ENCODE measurements around the gene PLSCR2. TPM values are rescaled to one million over a fixed set of nuclear protein-coding genes. Genes with fewer than 3 reads are reported as not detected.
"Not testable (repeated sequence)": the region's sequence is repeated elsewhere in the genome, so short reads cannot be mapped to it uniquely, and the experiment has no call there.

The PLSCR2 gene
- polyA plus RNA-seq, 2 donors: not detected

- Histone ChIP-seq H3K27ac (ENCODE audit: low read depth in 2 of 2, low read length in 1 of 2) (peak overlapping the region; percentile 40 to 67), H3K4me3 (ENCODE audit: low read depth in 1 of 2, low read length in 2 of 2) (no peak overlapping the region), H3K36me3 (ENCODE audit: control insufficient read depth in 2 of 2, insufficient read depth in 2 of 2, low read length in 1 of 2) (no peaks in the 10 kb centered on the region), H3K4me1 (ENCODE audit: control insufficient read depth in 2 of 2, insufficient read depth in 2 of 2, low read length in 1 of 2) (peaks cover 0 to 4% of the 10 kb centered on the region in 2 donors), H3K9me3 (ENCODE audit: control insufficient read depth in 2 of 2, insufficient read depth in 1 of 2, low read depth in 1 of 2, low read length in 1 of 2) (no peaks in the 10 kb centered on the region), H3K27me3 (ENCODE audit: control insufficient read depth in 1 of 2, insufficient read depth in 2 of 2, low read length in 2 of 2) (no peaks in the 10 kb centered on the region)
- 66 to 73% methylated on average over 1 of the region's 1 CpG for WGBS, 2 donors
These were observed 33.6 kb upstream of the PLSCR2 start for GRCh38 chr3:146502887-146503460.

- no peak overlapping the region for H3K27ac ChIP-seq (ENCODE audit: low read depth in 2 of 2, low read length in 1 of 2)
- peaks cover 0 to 4% of the 10 kb centered on the region in 2 donors for H3K4me1 ChIP-seq (ENCODE audit: control insufficient read depth in 2 of 2, insufficient read depth in 2 of 2, low read length in 1 of 2)
- no peak overlapping the region for H3K4me3 ChIP-seq (ENCODE audit: low read depth in 1 of 2, low read length in 2 of 2)
- H3K27me3 ChIP-seq (ENCODE audit: control insufficient read depth in 1 of 2, insufficient read depth in 2 of 2, low read length in 2 of 2): no peaks in the 10 kb centered on the region
- H3K9me3 ChIP-seq (ENCODE audit: control insufficient read depth in 2 of 2, insufficient read depth in 1 of 2, low read depth in 1 of 2, low read length in 1 of 2): peaks cover 0 to 3% of the 10 kb centered on the region in 2 donors
- H3K36me3 ChIP-seq (ENCODE audit: control insufficient read depth in 2 of 2, insufficient read depth in 2 of 2, low read length in 1 of 2): no peaks in the 10 kb centered on the region
These were observed 32.4 kb upstream of the PLSCR2 start for GRCh38 chr3:146501752-146502151.

GRCh38 chr3:146499701-146500100, 30.3 kb upstream of the PLSCR2 start:
- peaks cover 0 to 4% of the 10 kb centered on the region in 2 donors for H3K4me1 ChIP-seq (ENCODE audit: control insufficient read depth in 2 of 2, insufficient read depth in 2 of 2, low read length in 1 of 2)
- peaks cover 0 to 3% of the 10 kb centered on the region in 2 donors for H3K9me3 ChIP-seq (ENCODE audit: control insufficient read depth in 2 of 2, insufficient read depth in 1 of 2, low read depth in 1 of 2, low read length in 1 of 2)
- WGBS, 2 donors: 77 to 80% methylated on average over 1 of the region's 1 CpG
- no peaks in the 10 kb centered on the region for H3K27me3 ChIP-seq (ENCODE audit: control insufficient read depth in 1 of 2, insufficient read depth in 2 of 2, low read length in 2 of 2)
- H3K4me3 ChIP-seq (ENCODE audit: low read depth in 1 of 2, low read length in 2 of 2): no peak overlapping the region
- no peaks in the 10 kb centered on the region for H3K36me3 ChIP-seq (ENCODE audit: control insufficient read depth in 2 of 2, insufficient read depth in 2 of 2, low read length in 1 of 2)
- no peak overlapping the region for H3K27ac ChIP-seq (ENCODE audit: low read depth in 2 of 2, low read length in 1 of 2)

- H3K4me3 ChIP-seq (ENCODE audit: low read depth in 1 of 2, low read length in 2 of 2): no peak overlapping the region
- H3K27ac ChIP-seq (ENCODE audit: low read depth in 2 of 2, low read length in 1 of 2): no peak overlapping the region
- WGBS, 2 donors: 85 to 86% methylated on average over 13 of the region's 13 CpGs
- no peaks in the 10 kb centered on the region for H3K36me3 ChIP-seq (ENCODE audit: control insufficient read depth in 2 of 2, insufficient read depth in 2 of 2, low read length in 1 of 2)
- no peaks in the 10 kb centered on the region for H3K4me1 ChIP-seq (ENCODE audit: control insufficient read depth in 2 of 2, insufficient read depth in 2 of 2, low read length in 1 of 2)
- no peaks in the 10 kb centered on the region for H3K27me3 ChIP-seq (ENCODE audit: control insufficient read depth in 1 of 2, insufficient read depth in 2 of 2, low read length in 2 of 2)
- H3K9me3 ChIP-seq (ENCODE audit: control insufficient read depth in 2 of 2, insufficient read depth in 1 of 2, low read depth in 1 of 2, low read length in 1 of 2): peaks cover 0 to 3% of the 10 kb centered on the region in 2 donors
These were observed 28.8 kb upstream of the PLSCR2 start for GRCh38 chr3:146498002-146498736.

DNA sequence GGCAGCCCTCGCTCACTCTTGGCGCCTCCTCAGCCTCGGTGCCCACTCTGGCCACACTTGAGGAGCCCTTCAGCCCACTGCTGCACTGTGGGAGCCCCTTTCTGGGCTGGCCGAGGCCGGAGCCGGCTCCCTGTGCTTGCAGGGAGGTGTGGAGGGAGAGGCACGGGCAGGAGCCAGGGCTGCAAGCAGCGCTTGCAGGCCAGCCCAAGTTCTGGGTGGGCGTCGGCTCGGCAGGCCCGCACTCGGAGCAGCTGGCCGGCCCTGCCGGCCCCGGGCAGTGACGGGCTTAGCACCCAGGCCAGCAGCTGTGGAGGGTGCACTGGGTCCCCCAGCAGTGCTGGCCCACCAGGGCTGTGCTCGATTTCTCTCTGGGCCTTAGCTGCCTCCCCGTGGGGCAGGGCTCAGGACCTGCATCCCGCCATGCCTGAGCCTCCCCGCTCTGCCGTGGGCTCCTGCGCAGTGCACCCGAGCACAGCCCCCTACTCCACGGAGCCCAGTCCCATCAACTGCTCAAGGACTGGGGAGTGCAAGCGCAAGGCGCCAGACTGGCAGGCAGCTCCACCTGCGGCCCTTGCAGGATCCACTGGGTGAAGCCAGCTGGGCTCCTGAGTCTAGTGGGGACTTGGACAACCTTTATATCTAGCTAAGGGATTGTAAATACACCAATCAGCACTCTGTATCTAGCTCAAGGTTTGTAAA, 27.9 kb upstream of the PLSCR2 start:
- not testable (repeated sequence) for H3K27me3 ChIP-seq (ENCODE audit: control insufficient read depth in 1 of 2, insufficient read depth in 2 of 2, low read length in 2 of 2); H3K4me1 ChIP-seq (ENCODE audit: control insufficient read depth in 2 of 2, insufficient read depth in 2 of 2, low read length in 1 of 2); H3K9me3 ChIP-seq (ENCODE audit: control insufficient read depth in 2 of 2, insufficient read depth in 1 of 2, low read depth in 1 of 2, low read length in 1 of 2); H3K4me3 ChIP-seq (ENCODE audit: low read depth in 1 of 2, low read length in 2 of 2); H3K27ac ChIP-seq (ENCODE audit: low read depth in 2 of 2, low read length in 1 of 2); H3K36me3 ChIP-seq (ENCODE audit: control insufficient read depth in 2 of 2, insufficient read depth in 2 of 2, low read length in 1 of 2)
- 94 to 98% methylated on average over 28 of the region's 28 CpGs for WGBS, 2 donors

DNA sequence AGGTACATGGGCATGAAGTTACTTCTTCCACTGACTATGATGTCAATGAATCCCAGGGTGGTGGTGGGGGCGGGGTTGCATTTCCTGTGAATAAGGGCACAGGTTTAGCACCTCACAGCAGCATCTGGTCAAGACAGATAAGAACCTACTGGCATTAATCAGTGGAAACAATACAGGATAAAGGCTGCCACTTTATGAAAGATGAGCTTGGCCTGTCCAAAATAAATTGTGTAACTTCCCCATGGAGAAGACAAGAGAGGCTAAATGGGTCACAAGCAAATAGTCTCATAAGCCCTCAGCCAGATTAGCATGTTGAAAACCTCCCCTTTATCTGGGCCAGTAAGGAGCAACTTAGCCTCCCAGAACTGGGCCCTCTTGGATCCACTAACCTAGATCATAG, 27.4 kb upstream of the PLSCR2 start:
- 53 to 68% methylated on average over 1 of the region's 1 CpG for WGBS, 2 donors
- Histone ChIP-seq H3K4me3 (ENCODE audit: low read depth in 1 of 2, low read length in 2 of 2) (no peak overlapping the region), H3K9me3 (ENCODE audit: control insufficient read depth in 2 of 2, insufficient read depth in 1 of 2, low read depth in 1 of 2, low read length in 1 of 2) (peaks cover 0 to 3% of the 10 kb centered on the region in 2 donors), H3K27ac (ENCODE audit: low read depth in 2 of 2, low read length in 1 of 2) (no peak overlapping the region), H3K36me3 (ENCODE audit: control insufficient read depth in 2 of 2, insufficient read depth in 2 of 2, low read length in 1 of 2) (no peaks in the 10 kb centered on the region), H3K4me1 (ENCODE audit: control insufficient read depth in 2 of 2, insufficient read depth in 2 of 2, low read length in 1 of 2) (no peaks in the 10 kb centered on the region), H3K27me3 (ENCODE audit: control insufficient read depth in 1 of 2, insufficient read depth in 2 of 2, low read length in 2 of 2) (no peaks in the 10 kb centered on the region)

- Histone ChIP-seq H3K27ac (ENCODE audit: low read depth in 2 of 2, low read length in 1 of 2) (no peak overlapping the region), H3K36me3 (ENCODE audit: control insufficient read depth in 2 of 2, insufficient read depth in 2 of 2, low read length in 1 of 2) (no peaks in the 10 kb centered on the region), H3K4me1 (ENCODE audit: control insufficient read depth in 2 of 2, insufficient read depth in 2 of 2, low read length in 1 of 2) (no peaks in the 10 kb centered on the region), H3K9me3 (ENCODE audit: control insufficient read depth in 2 of 2, insufficient read depth in 1 of 2, low read depth in 1 of 2, low read length in 1 of 2) (peaks cover 0 to 3% of the 10 kb centered on the region in 2 donors), H3K4me3 (ENCODE audit: low read depth in 1 of 2, low read length in 2 of 2) (no peak overlapping the region), H3K27me3 (ENCODE audit: control insufficient read depth in 1 of 2, insufficient read depth in 2 of 2, low read length in 2 of 2) (no peaks in the 10 kb centered on the region)
- WGBS, 2 donors: 43 to 60% methylated on average over 1 of the region's 1 CpG
These were observed 26.9 kb upstream of the PLSCR2 start for GRCh38 chr3:146496251-146496650.

- Histone ChIP-seq H3K9me3 (ENCODE audit: control insufficient read depth in 2 of 2, insufficient read depth in 1 of 2, low read depth in 1 of 2, low read length in 1 of 2) (peaks cover 0 to 3% of the 10 kb centered on the region in 2 donors), H3K27me3 (ENCODE audit: control insufficient read depth in 1 of 2, insufficient read depth in 2 of 2, low read length in 2 of 2) (no peaks in the 10 kb centered on the region), H3K4me1 (ENCODE audit: control insufficient read depth in 2 of 2, insufficient read depth in 2 of 2, low read length in 1 of 2) (no peaks in the 10 kb centered on the region), H3K27ac (ENCODE audit: low read depth in 2 of 2, low read length in 1 of 2) (no peak overlapping the region), H3K4me3 (ENCODE audit: low read depth in 1 of 2, low read length in 2 of 2) (no peak overlapping the region), H3K36me3 (ENCODE audit: control insufficient read depth in 2 of 2, insufficient read depth in 2 of 2, low read length in 1 of 2) (no peaks in the 10 kb centered on the region)
- WGBS, 2 donors: 63 to 71% methylated on average over 2 of the region's 2 CpGs
These were observed 24.4 kb upstream of the PLSCR2 start for GRCh38 chr3:146493761-146494160.

DNA sequence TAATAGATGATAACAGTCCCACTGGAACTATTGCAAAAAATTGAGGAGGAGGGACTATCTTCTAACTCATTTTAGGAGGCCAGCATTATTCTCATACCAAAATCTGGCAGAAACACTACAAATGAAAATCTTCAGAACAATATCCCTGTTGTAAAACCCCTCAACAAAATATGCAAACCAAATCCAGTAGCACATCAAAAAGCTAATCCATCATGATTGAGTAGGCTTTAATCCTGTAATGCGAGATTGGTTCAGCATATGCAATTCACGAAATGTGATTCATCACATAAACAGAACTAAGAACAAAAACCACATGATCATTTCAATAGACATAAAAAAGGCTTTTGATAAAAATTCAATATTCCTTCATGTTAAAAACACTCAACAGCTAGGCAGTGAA, 23.9 kb upstream of the PLSCR2 start:
- H3K27me3 ChIP-seq (ENCODE audit: control insufficient read depth in 1 of 2, insufficient read depth in 2 of 2, low read length in 2 of 2): no peaks in the 10 kb centered on the region
- no peak overlapping the region for H3K4me3 ChIP-seq (ENCODE audit: low read depth in 1 of 2, low read length in 2 of 2)
- WGBS, 2 donors: 47 to 53% methylated on average over 2 of the region's 2 CpGs
- no peaks in the 10 kb centered on the region for H3K36me3 ChIP-seq (ENCODE audit: control insufficient read depth in 2 of 2, insufficient read depth in 2 of 2, low read length in 1 of 2)
- H3K4me1 ChIP-seq (ENCODE audit: control insufficient read depth in 2 of 2, insufficient read depth in 2 of 2, low read length in 1 of 2): no peaks in the 10 kb centered on the region
- H3K9me3 ChIP-seq (ENCODE audit: control insufficient read depth in 2 of 2, insufficient read depth in 1 of 2, low read depth in 1 of 2, low read length in 1 of 2): peaks cover 0 to 3% of the 10 kb centered on the region in 2 donors
- H3K27ac ChIP-seq (ENCODE audit: low read depth in 2 of 2, low read length in 1 of 2): no peak overlapping the region
